LoVo (cell line): Measurements from ENCODE around the gene HDAC2.

Source experiments
- DNase-seq: peaks from one replicate; pipeline ENCODE4 v3.0.0-alpha.2; 2016; ENCODE audit warnings: low spot score

Gene HDAC2

GRCh38 chr6:113909224-113909856 is 61.6 kb downstream of the HDAC2 start:
- peak; percentile 49 for DNase-seq

GRCh38 chr6:113908801-113909200 is 62.1 kb downstream of the HDAC2 start:
- DNase-seq = no peak

- DNase-seq = no peak
Measured at GRCh38 chr6:113907102-113907815, 63.7 kb downstream of the HDAC2 start.

- no peak for DNase-seq
Measured at GRCh38 chr6:113903666-113904330, 67.2 kb downstream of the HDAC2 start.

GRCh38 chr6:113901482-113901881 is 69.5 kb downstream of the HDAC2 start:
- no peak for DNase-seq

GRCh38 chr6:113894712-113895674 is 76.0 kb downstream of the HDAC2 start:
- DNase-seq = no peak

- DNase-seq = no peak
Measured at GRCh38 chr6:113893866-113894265, 77.1 kb downstream of the HDAC2 start.

- no peak for DNase-seq
Measured at GRCh38 chr6:113893451-113893850, 77.5 kb downstream of the HDAC2 start.

GRCh38 chr6:113888956-113889630 is 81.9 kb downstream of the HDAC2 start:
- no peak for DNase-seq

GRCh38 chr6:113888493-113888892 is 82.5 kb downstream of the HDAC2 start:
- peak; percentile 44 for DNase-seq

- DNase-seq = no peak
Measured at GRCh38 chr6:113886512-113886911, 84.4 kb downstream of the HDAC2 start.

- no peak for DNase-seq
Measured at GRCh38 chr6:113884011-113884410, 86.9 kb downstream of the HDAC2 start.
